ENCODE results near the gene TMEM183A. TPM values are rescaled to one million over a fixed set of nuclear protein-coding genes. Genes with fewer than 3 reads are reported as not detected.

Gene TMEM183A
- total and polyA plus RNA-seq, 7 donors = 71.7 to 108 (median 79.9) TPM

- H3K4me3 ChIP-seq = no peak overlapping the region
- TF ChIP-seq CTCF (IDR thresholded peaks at IDR 0.05) (no peak), POLR2A (IDR thresholded peaks at IDR 0.05) (no peak), POLR2AphosphoS5 (IDR thresholded peaks at IDR 0.05) (no peak)
- H3K4me1 ChIP-seq = no peaks in the 10 kb centered on the region
- H3K27ac ChIP-seq = no peak overlapping the region
- H3K36me3 ChIP-seq = no peaks in the 10 kb centered on the region
- DNase-seq = no peak
- intact Hi-C loops (cut with DNase I) = no loop called here
- H3K27me3 ChIP-seq = no peaks in the 10 kb centered on the region
- H3K9me3 ChIP-seq = no peaks in the 10 kb centered on the region
Measured at GRCh38 chr1:202991112-202991511, 16.1 kb upstream of the TMEM183A start.

- H3K27ac ChIP-seq = no peak overlapping the region
- no peak for TF ChIP-seq POLR2A (IDR thresholded peaks at IDR 0.05)
- TF ChIP-seq EP300 (IDR thresholded peaks at IDR 0.05) = no peak
- TF ChIP-seq CTCF (IDR thresholded peaks at IDR 0.05) = no peak
- no peak for TF ChIP-seq POLR2AphosphoS5 (IDR thresholded peaks at IDR 0.05)
- 28 to 57% methylated on average over 3 of the region's 3 CpGs for WGBS, 2 donors
- no peaks in the 10 kb centered on the region for H3K4me1 ChIP-seq
- no peaks in the 10 kb centered on the region for H3K36me3 ChIP-seq
- no peak for DNase-seq
- H3K9me3 ChIP-seq = no peaks in the 10 kb centered on the region
- H3K4me3 ChIP-seq = no peak overlapping the region
- intact Hi-C loops (cut with DNase I) = no loop called here
- H3K27me3 ChIP-seq = no peaks in the 10 kb centered on the region
Measured at GRCh38 chr1:202994756-202995155, 12.4 kb upstream of the TMEM183A start.

- 41 to 43% methylated on average over 14 of the region's 14 CpGs for WGBS, 2 donors
- intact Hi-C loops (cut with DNase I) = no loop called here
- Histone ChIP-seq H3K4me3 (no peak overlapping the region), H3K9me3 (no peaks in the 10 kb centered on the region), H3K27ac (no peak overlapping the region), H3K4me1 (no peaks in the 10 kb centered on the region), H3K27me3 (no peaks in the 10 kb centered on the region), H3K36me3 (no peaks in the 10 kb centered on the region)
- no peak for DNase-seq
- TF ChIP-seq POLR2AphosphoS5 (IDR thresholded peaks at IDR 0.05) (no peak), CTCF (IDR thresholded peaks at IDR 0.05) (peak; percentile 41 to 68 (median 58))
Measured at GRCh38 chr1:202998836-202999750, 8.1 kb upstream of the TMEM183A start.

GRCh38 chr1:203000217-203000944 lies 6.8 kb upstream of the TMEM183A start:
- Histone ChIP-seq H3K27me3 (no peaks in the 10 kb centered on the region), H3K9me3 (no peaks in the 10 kb centered on the region), H3K36me3 (no peaks in the 10 kb centered on the region), H3K4me1 (no peaks in the 10 kb centered on the region), H3K27ac (no peak overlapping the region), H3K4me3 (no peak overlapping the region)
- no peak for DNase-seq
- intact Hi-C loops (cut with DNase I) = loop anchor here (10.0 kb wide), 1 partner anchor 246 kb away; no protein-coding TSS in a partner anchor
- TF ChIP-seq POLR2A (IDR thresholded peaks at IDR 0.05) = no peak
- TF ChIP-seq POLR2AphosphoS5 (IDR thresholded peaks at IDR 0.05) = no peak
- TF ChIP-seq EP300 (IDR thresholded peaks at IDR 0.05) = no peak
- TF ChIP-seq CTCF (IDR thresholded peaks at IDR 0.05) = no peak
- 80 to 91% methylated on average over 3 of the region's 3 CpGs for WGBS, 2 donors

Data from sigmoid colon (tissue), 7 donors.